Bronchial epithelial cell (primary cell): Measurements from ENCODE around the gene SLC25A6. TPM values are rescaled to one million over a fixed set of nuclear protein-coding genes. Genes with fewer than 3 reads are reported as not detected.
"Not testable (repeated sequence)": the region's sequence is repeated elsewhere in the genome, so short reads cannot be mapped to it uniquely, and the experiment has no call there.

ENCODE experiments used
- DNase-seq: peaks from one replicate; pipeline ENCODE4 v3.0.0-alpha.2; 2010; ENCODE audit warnings: low read depth
- FAIRE-seq: peaks from 2 replicates; lab custom pipeline; 2011; peaks lifted over from hg19 to GRCh38; lab: Jason Lieb, UNC
- H3K27me3 ChIP-seq: 2 replicates; pipeline ENCODE4 v1.5.1; 2011; ENCODE audit warnings: low read length; ENCODE audit not compliant: control insufficient read depth, insufficient read depth
- H3K36me3 ChIP-seq: 2 replicates; pipeline ENCODE4 v1.5.1; 2011; ENCODE audit warnings: low read length; ENCODE audit not compliant: control insufficient read depth, insufficient read depth
- H3K4me3 ChIP-seq: 2 replicates; pipeline ENCODE4 v1.5.1; 2011; ENCODE audit warnings: mild to moderate bottlenecking, low read depth, low read length, control low read depth
- total RNA-seq: library from RNA; depleted of rRNA; stranded (reverse); fragments of >200 nt; gene quantifications from 2 replicates; pipeline ENCODE4 v1.2.1, GENCODE V29; 2014
- TF ChIP-seq, protein P1 (sequence below): IDR thresholded peaks from 2 replicates; pipeline ENCODE4 v1.5.1; 2011; ENCODE audit warnings: mild to moderate bottlenecking, moderate library complexity, low read length, control low read depth, inconsistent platforms; ENCODE audit not compliant: insufficient read depth, severe bottlenecking

SLC25A6 gene
- total RNA-seq, 1 donor from 2014 or later = 335 TPM

DNA sequence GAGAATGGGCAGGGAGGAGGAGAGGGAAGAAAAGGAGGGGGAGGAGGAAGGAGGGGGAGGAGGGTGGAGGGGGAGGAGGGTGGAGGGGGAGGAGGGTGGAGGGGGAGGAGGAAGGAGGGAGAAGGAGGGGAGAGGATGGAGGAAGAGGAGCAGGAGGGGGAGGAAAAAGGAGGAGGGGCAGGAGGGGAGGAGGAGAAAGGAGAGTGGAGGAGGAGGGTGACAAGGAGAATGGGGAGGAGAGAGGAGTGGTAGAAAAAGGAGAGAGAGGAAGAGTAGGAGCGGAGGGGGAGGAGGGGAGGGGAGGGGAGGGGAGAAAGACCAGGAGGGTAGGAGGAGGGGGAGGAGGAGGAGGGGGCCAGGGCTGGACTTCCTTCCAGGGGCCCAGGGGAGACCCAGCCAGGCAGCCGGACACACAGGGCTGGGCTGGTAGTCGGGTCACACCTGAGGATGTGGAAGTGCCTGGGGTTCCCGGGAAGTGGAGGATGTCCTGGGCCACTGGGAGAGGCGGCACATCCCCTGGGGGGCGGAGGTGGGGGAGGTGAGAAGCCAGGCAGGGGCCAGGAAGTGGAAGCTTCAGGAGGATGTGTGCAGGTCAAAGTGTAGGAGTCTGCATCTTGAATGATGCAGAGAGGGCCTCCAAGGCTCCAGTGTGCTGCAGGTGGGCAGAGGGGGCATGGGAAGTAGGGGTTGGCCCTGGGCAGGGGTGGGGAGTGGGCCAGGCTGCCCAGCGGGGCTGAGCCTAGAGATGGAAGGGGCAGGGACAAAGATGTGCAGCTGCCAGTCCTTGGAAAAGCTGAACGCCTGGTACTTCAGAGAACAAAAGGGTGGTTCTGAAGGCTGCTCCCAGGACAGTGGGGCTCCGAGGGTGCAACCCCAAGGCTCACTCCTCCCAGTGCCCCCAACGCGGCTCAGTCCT lies 36.5 kb downstream of the SLC25A6 start:
- Histone ChIP-seq H3K27me3 (no peaks in the 10 kb centered on the region), H3K36me3 (no peaks in the 10 kb centered on the region), H3K4me3 (no peak overlapping the region)
- TF ChIP-seq, protein P1, sequence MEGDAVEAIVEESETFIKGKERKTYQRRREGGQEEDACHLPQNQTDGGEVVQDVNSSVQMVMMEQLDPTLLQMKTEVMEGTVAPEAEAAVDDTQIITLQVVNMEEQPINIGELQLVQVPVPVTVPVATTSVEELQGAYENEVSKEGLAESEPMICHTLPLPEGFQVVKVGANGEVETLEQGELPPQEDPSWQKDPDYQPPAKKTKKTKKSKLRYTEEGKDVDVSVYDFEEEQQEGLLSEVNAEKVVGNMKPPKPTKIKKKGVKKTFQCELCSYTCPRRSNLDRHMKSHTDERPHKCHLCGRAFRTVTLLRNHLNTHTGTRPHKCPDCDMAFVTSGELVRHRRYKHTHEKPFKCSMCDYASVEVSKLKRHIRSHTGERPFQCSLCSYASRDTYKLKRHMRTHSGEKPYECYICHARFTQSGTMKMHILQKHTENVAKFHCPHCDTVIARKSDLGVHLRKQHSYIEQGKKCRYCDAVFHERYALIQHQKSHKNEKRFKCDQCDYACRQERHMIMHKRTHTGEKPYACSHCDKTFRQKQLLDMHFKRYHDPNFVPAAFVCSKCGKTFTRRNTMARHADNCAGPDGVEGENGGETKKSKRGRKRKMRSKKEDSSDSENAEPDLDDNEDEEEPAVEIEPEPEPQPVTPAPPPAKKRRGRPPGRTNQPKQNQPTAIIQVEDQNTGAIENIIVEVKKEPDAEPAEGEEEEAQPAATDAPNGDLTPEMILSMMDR = no peak
- FAIRE-seq = no peak
- no peak for DNase-seq

DNA sequence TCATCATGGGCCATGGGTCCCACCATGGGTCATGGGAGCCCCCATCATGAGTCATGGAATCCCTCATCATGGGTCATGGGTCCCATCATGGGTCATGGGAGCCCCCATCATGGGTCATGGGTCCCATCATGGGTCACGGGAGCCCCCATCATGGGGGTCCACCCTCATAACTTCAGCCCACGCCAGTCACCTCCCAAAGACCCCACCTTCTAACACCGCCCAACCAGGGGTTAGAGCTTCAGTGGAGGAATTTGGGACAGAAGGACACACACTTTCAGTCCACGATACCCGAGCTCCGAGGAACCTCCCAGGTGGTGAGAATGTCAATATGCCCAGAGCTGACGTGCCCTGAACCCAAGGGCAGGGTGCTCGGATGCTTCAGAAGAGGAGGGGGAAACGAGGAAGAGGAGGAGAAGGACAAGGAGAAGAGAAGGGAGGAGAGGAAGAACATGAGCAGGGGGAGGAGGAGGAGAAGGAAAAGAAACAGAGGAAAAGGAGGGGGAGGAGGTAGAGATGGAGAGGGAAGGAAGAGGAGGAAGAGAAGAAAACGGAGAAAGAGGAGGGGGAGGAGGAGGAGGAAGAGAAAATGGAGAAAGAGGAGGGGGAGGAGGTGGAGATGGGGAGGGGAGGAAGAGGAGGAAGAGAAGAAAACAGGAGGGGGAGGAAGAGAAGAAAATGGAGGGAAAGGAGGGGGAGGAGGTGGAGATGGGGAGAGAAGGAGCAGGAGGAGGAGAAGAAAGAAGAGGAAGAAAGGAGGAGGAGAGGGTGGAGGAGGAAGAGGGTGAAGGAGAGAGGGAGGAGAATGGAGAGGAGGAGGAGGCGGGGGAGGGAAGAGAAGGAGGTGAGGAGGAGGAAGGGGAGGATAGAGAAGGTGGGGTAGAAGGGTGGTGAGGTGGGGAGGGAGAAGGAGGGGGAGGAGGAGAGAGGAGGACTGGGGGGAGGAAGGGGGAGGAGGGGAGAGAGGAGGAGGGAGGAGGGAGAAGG lies 37.6 kb downstream of the SLC25A6 start:
- FAIRE-seq (no peak), DNase-seq (no peak)
- H3K36me3 ChIP-seq = no peaks in the 10 kb centered on the region
- TF ChIP-seq, protein P1 = no peak
- H3K4me3 ChIP-seq = no peak overlapping the region
- no peaks in the 10 kb centered on the region for H3K27me3 ChIP-seq

DNA sequence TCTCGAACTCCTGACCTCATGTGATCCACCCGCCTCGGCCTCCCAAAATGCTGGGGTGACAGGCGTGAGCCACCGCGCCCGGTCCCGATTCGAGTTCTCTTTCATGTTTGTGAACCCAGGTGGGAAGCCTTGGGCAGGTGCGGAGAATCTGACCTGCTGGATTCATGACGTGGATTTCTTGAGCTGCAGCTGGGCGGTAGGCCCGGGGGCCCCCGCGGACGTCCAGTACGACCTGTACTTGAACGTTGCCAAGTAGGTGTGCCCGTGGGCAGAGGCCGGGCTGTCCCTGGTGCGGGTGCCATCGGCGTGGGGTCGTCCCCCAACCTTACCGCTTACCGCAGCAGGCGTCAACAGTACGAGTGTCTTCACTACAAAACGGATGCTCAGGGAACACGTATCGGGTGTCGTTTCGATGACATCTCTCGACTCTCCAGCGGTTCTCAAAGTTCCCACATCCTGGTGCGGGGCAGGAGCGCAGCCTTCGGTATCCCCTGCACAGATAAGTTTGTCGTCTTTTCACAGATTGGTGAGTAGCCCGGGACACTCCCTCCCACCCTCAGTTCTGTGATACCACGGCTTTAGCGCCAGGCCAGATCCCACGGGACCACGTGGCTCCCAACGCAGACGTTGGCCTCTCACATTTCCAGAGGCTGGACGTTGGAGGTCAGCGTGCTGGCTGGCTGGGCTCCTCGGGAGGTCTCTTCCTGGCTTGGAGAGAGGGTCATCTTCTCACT lies 39.8 kb downstream of the SLC25A6 start:
- H3K27me3 ChIP-seq = no peaks in the 10 kb centered on the region
- FAIRE-seq = no peak
- TF ChIP-seq, protein P1 = no peak
- no peaks in the 10 kb centered on the region for H3K36me3 ChIP-seq
- DNase-seq = no peak
- no peak overlapping the region for H3K4me3 ChIP-seq

DNA sequence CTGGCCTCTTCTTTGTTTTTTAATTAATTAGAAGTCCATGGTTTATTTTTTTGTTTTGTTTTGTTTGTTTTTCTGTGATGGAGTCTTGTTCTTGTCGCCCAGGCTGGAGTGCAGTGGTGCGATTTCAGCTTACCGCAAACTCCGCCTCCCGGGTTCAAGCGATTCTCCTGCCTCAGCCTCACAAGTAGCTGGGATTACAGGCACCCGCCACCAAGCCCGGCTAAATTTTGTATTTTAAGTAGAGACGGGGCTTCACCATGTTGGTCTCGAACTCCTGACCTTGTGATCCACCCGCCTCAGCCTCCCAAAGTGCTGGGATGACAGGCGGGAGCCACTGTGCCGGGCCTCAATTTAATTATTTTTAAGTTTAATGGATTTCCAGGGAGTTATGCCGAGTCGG lies 42.3 kb downstream of the SLC25A6 start:
- H3K36me3 ChIP-seq, H3K27me3 ChIP-seq, FAIRE-seq, DNase-seq, H3K4me3 ChIP-seq: not testable (repeated sequence)

DNA sequence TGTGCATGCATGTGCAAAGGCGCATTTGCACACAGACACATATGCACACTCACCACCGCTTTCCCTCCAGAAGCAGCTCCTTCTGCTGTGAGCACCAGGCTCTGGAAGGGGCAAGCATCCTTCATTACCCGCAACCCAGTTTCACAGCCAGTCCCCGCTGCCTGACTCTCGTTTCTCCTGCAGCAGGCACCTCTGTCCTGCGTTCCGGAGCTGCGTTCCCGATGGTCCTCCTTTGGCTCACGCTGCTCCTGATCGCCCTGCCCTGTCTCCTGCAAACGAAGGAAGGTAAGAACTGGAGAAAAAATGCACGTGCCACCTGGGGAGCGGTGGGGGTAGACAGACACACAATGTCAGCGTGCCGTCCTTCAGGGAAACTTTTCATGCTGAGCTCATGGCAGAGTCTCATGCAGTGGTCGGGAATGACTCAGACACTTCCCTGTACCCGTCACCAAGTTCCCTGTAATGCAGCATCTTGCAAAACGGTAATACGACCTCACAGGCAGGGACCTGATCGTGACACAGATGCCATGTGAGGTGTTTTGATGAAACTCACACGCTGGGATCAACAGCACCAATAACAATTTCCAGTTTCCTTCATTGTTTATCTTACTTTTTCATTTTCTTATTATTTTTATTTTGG lies 50.2 kb downstream of the SLC25A6 start:
- H3K36me3 ChIP-seq = no peaks in the 10 kb centered on the region
- FAIRE-seq = no peak
- TF ChIP-seq, protein P1 = no peak
- DNase-seq = no peak
- H3K4me3 ChIP-seq = no peak overlapping the region
- H3K27me3 ChIP-seq = no peaks in the 10 kb centered on the region
